Right lobe of liver (tissue), 4 donors: Measurements from ENCODE around the gene TLE4.

Experiments
- CTCF ChIP-seq, 4 donors: fragments of 200-600 bp in 3 of 4; fragments of 450-650 bp in 1 of 4; IDR thresholded peaks; one replicate each; pipeline versions ENCODE4 v1.5.1 to v1.8.0; 2016 to 2022; ENCODE audit warnings: antibody characterized with exemption in 4 of 4, mild to moderate bottlenecking in 2 of 4
- POLR2A ChIP-seq: fragments of 450-650 bp; IDR thresholded peaks from one replicate; pipeline ENCODE4 v1.6.1; 2017; ENCODE audit warnings: antibody characterized with exemption, mild to moderate bottlenecking
- donor health status: DM: no; HTN: no; CAD: no.
- donor health status: DM: no; HTN: no; CAD: no.
- donor health status: DM: no; HTN: yes; CAD: no.

DNA sequence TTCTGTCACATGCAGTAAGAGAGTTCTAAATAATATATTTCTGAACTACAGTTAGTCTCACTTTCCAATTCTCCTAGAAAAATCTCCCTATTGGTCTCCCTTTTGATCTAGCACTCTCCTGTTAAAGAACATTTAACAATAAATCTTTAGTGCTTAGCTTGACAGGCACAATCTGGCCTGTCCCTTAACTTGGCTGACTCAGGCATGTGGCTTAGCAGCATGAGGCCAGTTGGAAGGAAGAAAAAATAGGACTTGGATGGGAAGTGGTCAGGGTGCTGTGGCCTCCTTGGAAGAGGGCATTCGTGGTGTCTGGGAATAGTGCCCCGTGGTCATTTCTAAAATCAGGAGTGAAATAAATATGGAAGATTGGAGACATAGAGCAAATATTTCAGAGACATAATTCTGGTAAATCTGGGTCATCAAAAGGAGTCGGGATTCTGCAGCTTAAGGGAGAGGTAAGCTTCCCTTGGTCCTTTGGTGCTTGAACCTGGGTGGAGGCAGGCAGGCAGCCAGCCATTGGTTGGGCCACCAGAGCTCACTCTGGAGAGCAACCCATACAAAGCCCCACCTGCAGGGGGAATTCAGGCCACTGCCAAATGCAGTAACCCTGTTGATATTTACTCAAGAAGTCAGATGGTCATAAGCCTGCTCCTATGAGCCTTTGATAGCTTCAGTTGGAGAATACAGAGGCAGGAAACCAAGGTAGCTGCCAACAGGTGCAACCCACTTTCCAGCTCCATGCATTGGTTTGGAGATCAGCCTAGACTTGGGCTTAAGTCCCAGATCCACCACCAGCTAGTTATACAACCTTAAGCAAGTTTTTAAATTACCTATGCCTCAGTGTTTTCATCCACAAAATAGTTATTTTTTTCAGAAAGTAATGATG is 28.8 kb upstream of the TLE4 start:
- TF ChIP-seq CTCF (IDR thresholded peaks at IDR 0.05) = no peak
- no peak for TF ChIP-seq POLR2A
